H9 (cell line): ENCODE measurements around the gene CTIF. TPM values are rescaled to one million over a fixed set of nuclear protein-coding genes. Genes with fewer than 3 reads are reported as not detected.

ENCODE experiments used
- DNase-seq: peaks from one replicate; pipeline ENCODE4 v3.0.0-alpha.2; 2017
- H2AFZ ChIP-seq: one replicate; pipeline ENCODE4 v1.6.1; 2013; ENCODE audit warnings: mild to moderate bottlenecking, low read length, control low read depth, moderate library complexity
- H2AK5ac ChIP-seq: 2 replicates; pipeline ENCODE4 v1.6.1; 2013; ENCODE audit warnings: low read length, control low read depth, mixed read lengths; ENCODE audit not compliant: insufficient read length
- H2BK120ac ChIP-seq: one replicate; pipeline ENCODE4 v1.6.1; 2013; ENCODE audit warnings: low read depth, mild to moderate bottlenecking, low read length, control low read depth, inconsistent platforms; ENCODE audit not compliant: poor library complexity, severe bottlenecking
- H2BK12ac ChIP-seq: 2 replicates; pipeline ENCODE4 v1.6.1; 2013; ENCODE audit warnings: low read length, control low read depth, mixed read lengths, low read depth; ENCODE audit not compliant: insufficient read length
- H2BK15ac ChIP-seq: 2 replicates; pipeline ENCODE4 v1.6.1; 2013; ENCODE audit warnings: low read depth, low read length, control low read depth
- H2BK20ac ChIP-seq: one replicate; pipeline ENCODE4 v1.6.1; 2013; ENCODE audit warnings: low read depth, mild to moderate bottlenecking, low read length, control low read depth, inconsistent platforms; ENCODE audit not compliant: poor library complexity, severe bottlenecking
- H2BK5ac ChIP-seq: 2 replicates; pipeline ENCODE4 v1.6.1; 2013; ENCODE audit warnings: low read length, control low read depth, mixed read lengths; ENCODE audit not compliant: insufficient read length
- H3K14ac ChIP-seq: 2 replicates; pipeline ENCODE4 v1.6.1; 2013; ENCODE audit warnings: low read length, control low read depth; ENCODE audit not compliant: insufficient read depth
- H3K18ac ChIP-seq: 2 replicates; pipeline ENCODE4 v1.6.1; 2013; ENCODE audit warnings: low read depth, mild to moderate bottlenecking, mixed read lengths, low read length, control low read depth; ENCODE audit not compliant: insufficient read length
- H3K23ac ChIP-seq: 2 replicates; pipeline ENCODE4 v1.6.1; 2013; ENCODE audit warnings: low read length, control low read depth, mixed read lengths, low read depth; ENCODE audit not compliant: insufficient read length
- H3K23me2 ChIP-seq: 2 replicates; pipeline ENCODE4 v1.6.1; 2013; ENCODE audit warnings: low read depth, mild to moderate bottlenecking, mixed read lengths, low read length, control low read depth; ENCODE audit not compliant: insufficient read length, poor library complexity, severe bottlenecking
- H3K27ac ChIP-seq: 2 replicates; pipeline ENCODE4 v1.5.1; 2013; ENCODE audit warnings: low read length, control low read depth, mixed read lengths, low read depth; ENCODE audit not compliant: insufficient read length
- H3K27me3 ChIP-seq: 2 replicates; pipeline ENCODE4 v1.6.1; 2013; ENCODE audit warnings: low read length, control low read depth, inconsistent platforms; ENCODE audit not compliant: insufficient read depth
- H3K4ac ChIP-seq: 2 replicates; pipeline ENCODE4 v1.6.1; 2013; ENCODE audit warnings: low read depth, mild to moderate bottlenecking, control low read depth, inconsistent platforms, low read length, moderate library complexity
- H3K4me1 ChIP-seq: 2 replicates; pipeline ENCODE4 v1.6.1; 2013; ENCODE audit warnings: low read length, control low read depth, inconsistent platforms; ENCODE audit not compliant: insufficient read depth
- H3K4me2 ChIP-seq: 2 replicates; pipeline ENCODE4 v1.6.1; 2013; ENCODE audit warnings: low read length, control low read depth, mixed read lengths; ENCODE audit not compliant: insufficient read length, insufficient read depth
- H3K56ac ChIP-seq: 2 replicates; pipeline ENCODE4 v1.6.1; 2013; ENCODE audit warnings: low read depth, mild to moderate bottlenecking, mixed read lengths, low read length, control low read depth; ENCODE audit not compliant: insufficient read length
- H3K79me1 ChIP-seq: 2 replicates; pipeline ENCODE4 v1.6.1; 2013; ENCODE audit warnings: low read depth, mild to moderate bottlenecking, moderate library complexity, low read length, control low read depth, inconsistent platforms; ENCODE audit not compliant: insufficient read depth, poor library complexity, severe bottlenecking
- H3K79me2 ChIP-seq: 2 replicates; pipeline ENCODE4 v1.6.1; 2013; ENCODE audit warnings: low read length, control low read depth, inconsistent platforms; ENCODE audit not compliant: insufficient read depth
- H3K9ac ChIP-seq: 2 replicates; pipeline ENCODE4 v1.6.1; 2013; ENCODE audit warnings: low read length, control low read depth, mixed read lengths; ENCODE audit not compliant: insufficient read length; ENCODE audit errors: extremely low read depth
- H3K9me3 ChIP-seq: one replicate; pipeline ENCODE4 v1.6.1; 2013; ENCODE audit warnings: low read depth, low read length, inconsistent platforms; ENCODE audit not compliant: control insufficient read depth
- H3T11ph ChIP-seq: one replicate; pipeline ENCODE4 v1.6.1; 2013; ENCODE audit warnings: mild to moderate bottlenecking, low read length, control low read depth, inconsistent platforms
- H4K20me1 ChIP-seq: one replicate; pipeline ENCODE4 v1.6.1; 2013; ENCODE audit not compliant: control insufficient read depth, insufficient read length, insufficient read depth
- H4K5ac ChIP-seq: 2 replicates; pipeline ENCODE4 v1.6.1; 2013; ENCODE audit warnings: low read depth, mild to moderate bottlenecking, mixed read lengths, low read length, control low read depth; ENCODE audit not compliant: insufficient read length
- H4K8ac ChIP-seq: replicated peaks from 2 replicates; pipeline ENCODE4 v1.6.1; 2013; ENCODE audit warnings: low read length, control low read depth, mixed read lengths, low read depth; ENCODE audit not compliant: insufficient read length
- H4K91ac ChIP-seq: 2 replicates; pipeline ENCODE4 v1.6.1; 2013; ENCODE audit warnings: low read depth, mild to moderate bottlenecking, moderate library complexity, mixed read lengths, low read length, control low read depth; ENCODE audit not compliant: insufficient read length
- H3K27ac Mint-ChIP-seq, 3 experiments: 2 replicates in 2 of 3; 3 replicates in 1 of 3; pipeline ENCODE4 v1.8.0; 2020 to 2021; ENCODE audit warnings: mixed read lengths in 3 of 3, mild to moderate bottlenecking in 1 of 3, moderate library complexity in 1 of 3
- H3K27me3 Mint-ChIP-seq: 2 replicates; pipeline ENCODE4 v1.8.0; 2021; ENCODE audit warnings: low read depth, mild to moderate bottlenecking, moderate library complexity, mixed read lengths
- H3K36me3 Mint-ChIP-seq, 3 experiments: 2 replicates in 2 of 3; 3 replicates in 1 of 3; pipeline ENCODE4 v1.8.0; 2020 to 2021; ENCODE audit warnings: low read depth in 3 of 3, mixed read lengths in 3 of 3; ENCODE audit not compliant: insufficient read depth in 1 of 3
- H3K4me1 Mint-ChIP-seq, 2 experiments: 2 replicates each; pipeline ENCODE4 v1.8.0; 2020; ENCODE audit warnings: mixed read lengths in 2 of 2
- H3K4me3 Mint-ChIP-seq, 2 experiments: 2 replicates in 1 of 2; 3 replicates in 1 of 2; pipeline ENCODE4 v1.8.0; 2020 to 2021; ENCODE audit warnings: mild to moderate bottlenecking in 2 of 2, mixed read lengths in 2 of 2, moderate library complexity in 1 of 2
- H3K9me3 Mint-ChIP-seq, 2 experiments: 2 replicates in 1 of 2; 3 replicates in 1 of 2; pipeline ENCODE4 v1.8.0; 2020; ENCODE audit warnings: mild to moderate bottlenecking in 2 of 2, mixed read lengths in 2 of 2, moderate library complexity in 1 of 2
- WGBS: extraction: QIAGEN DNeasy Blood & Tissue Kit; methylation state at CpG from one replicate; pipeline ENCODE4 v1.1.7; 2013; ENCODE audit warnings: missing lambda C conversion rate, low lambda C conversion rate, mixed read lengths; ENCODE audit not compliant: insufficient read length; ENCODE audit errors: extremely low coverage; 5-methylcytosine and 5-hydroxymethylcytosine counted together
- total RNA-seq: library from RNA; stranded (reverse); gene quantifications from 2 replicates; pipeline ENCODE4 v1.2.1, GENCODE V29; 2021
- TF ChIP-seq, protein P1 (sequence below): fragments of 200-600 bp; sonication (generic); conservative IDR thresholded peaks from 3 replicates; pipeline ENCODE4 v1.8.0; 2021; ENCODE audit warnings: antibody characterized with exemption, mild to moderate bottlenecking

Gene CTIF
- total RNA-seq, 1 experiment from 2014 or later, result 15.8 TPM

GRCh38 chr18:48624856-48625255 lies 86.0 kb downstream of the CTIF start:
- Histone ChIP-seq H3K27ac (no peak overlapping the region), H3K23me2 (no peaks in the 10 kb centered on the region), H3K9ac (no peak overlapping the region), H2BK5ac (no peak overlapping the region), H3K27me3 (no peaks in the 10 kb centered on the region), H2BK20ac (no peak overlapping the region), H3K9me3 (no peaks in the 10 kb centered on the region), H2AFZ (no peak overlapping the region), H4K8ac (no peak overlapping the region), H3K56ac (no peak overlapping the region), H2BK15ac (no peak overlapping the region), H4K91ac (no peak overlapping the region), H3K18ac (no peak overlapping the region), H2AK5ac (no peak overlapping the region), H3K4me2 (no peak overlapping the region), H3T11ph (no peak overlapping the region), H2BK120ac (no peak overlapping the region), H4K5ac (no peak overlapping the region), H3K23ac (no peak overlapping the region), H2BK12ac (no peak overlapping the region), H3K79me2 (no peaks in the 10 kb centered on the region), H4K20me1 (no peaks in the 10 kb centered on the region), H3K79me1 (no peaks in the 10 kb centered on the region), H3K14ac (no peak overlapping the region), H3K4me1 (peaks cover 6% of the 10 kb centered on the region), H3K4ac (no peak overlapping the region)
- TF ChIP-seq, protein P1, sequence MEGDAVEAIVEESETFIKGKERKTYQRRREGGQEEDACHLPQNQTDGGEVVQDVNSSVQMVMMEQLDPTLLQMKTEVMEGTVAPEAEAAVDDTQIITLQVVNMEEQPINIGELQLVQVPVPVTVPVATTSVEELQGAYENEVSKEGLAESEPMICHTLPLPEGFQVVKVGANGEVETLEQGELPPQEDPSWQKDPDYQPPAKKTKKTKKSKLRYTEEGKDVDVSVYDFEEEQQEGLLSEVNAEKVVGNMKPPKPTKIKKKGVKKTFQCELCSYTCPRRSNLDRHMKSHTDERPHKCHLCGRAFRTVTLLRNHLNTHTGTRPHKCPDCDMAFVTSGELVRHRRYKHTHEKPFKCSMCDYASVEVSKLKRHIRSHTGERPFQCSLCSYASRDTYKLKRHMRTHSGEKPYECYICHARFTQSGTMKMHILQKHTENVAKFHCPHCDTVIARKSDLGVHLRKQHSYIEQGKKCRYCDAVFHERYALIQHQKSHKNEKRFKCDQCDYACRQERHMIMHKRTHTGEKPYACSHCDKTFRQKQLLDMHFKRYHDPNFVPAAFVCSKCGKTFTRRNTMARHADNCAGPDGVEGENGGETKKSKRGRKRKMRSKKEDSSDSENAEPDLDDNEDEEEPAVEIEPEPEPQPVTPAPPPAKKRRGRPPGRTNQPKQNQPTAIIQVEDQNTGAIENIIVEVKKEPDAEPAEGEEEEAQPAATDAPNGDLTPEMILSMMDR, result no peak
- no peak overlapping the region for H3K4me3 Mint-ChIP-seq
- H3K9me3 Mint-ChIP-seq, result no peaks in the 10 kb centered on the region
- no peak for DNase-seq
- H3K4me1 Mint-ChIP-seq, result peaks cover 34 to 37% of the 10 kb centered on the region in 2 experiments
- peak overlapping the region in 1 of 3 experiments; percentile 6; a peak in 1 of 7 replicates for H3K27ac Mint-ChIP-seq
- WGBS, result no CpG with 5 or more reads among the region's 4 CpGs
- H3K27me3 Mint-ChIP-seq, result no peaks in the 10 kb centered on the region
- peaks cover 0 to 4% (median 0%) of the 10 kb centered on the region in 3 experiments; a peak in 3 of 7 replicates for H3K36me3 Mint-ChIP-seq
